Adipocyte (in vitro differentiated cells): Measurements from ENCODE around the gene PITX2.

ENCODE experiments used
- DNase-seq: peaks from one replicate; pipeline ENCODE4 v3.0.0-alpha.2; 2015; ENCODE audit warnings: low read depth
- H3K27me3 ChIP-seq: replicated peaks from 2 replicates; pipeline ENCODE4 v1.7.0; 2013; ENCODE audit warnings: mild to moderate bottlenecking, low read length, moderate library complexity; ENCODE audit not compliant: control insufficient read depth, insufficient read depth
- H3K36me3 ChIP-seq: 2 replicates; pipeline ENCODE4 v1.7.0; 2013; ENCODE audit warnings: low read length, mild to moderate bottlenecking, moderate library complexity; ENCODE audit not compliant: control insufficient read depth, insufficient read depth, severe bottlenecking
- H3K4me1 ChIP-seq: 2 replicates; pipeline ENCODE4 v1.7.0; 2013; ENCODE audit warnings: mild to moderate bottlenecking, low read length, moderate library complexity; ENCODE audit not compliant: control insufficient read depth, insufficient read depth
- H3K4me3 ChIP-seq: 2 replicates; pipeline ENCODE4 v1.7.0; 2013; ENCODE audit warnings: mild to moderate bottlenecking, low read length, moderate library complexity
- H3K9ac ChIP-seq: 2 replicates; pipeline ENCODE4 v1.7.0; 2013; ENCODE audit warnings: mild to moderate bottlenecking, low read length, moderate library complexity
- H3K9me3 ChIP-seq: 2 replicates; pipeline ENCODE4 v1.7.0; 2013; ENCODE audit warnings: mild to moderate bottlenecking, low read length, moderate library complexity; ENCODE audit not compliant: control insufficient read depth

Gene PITX2

GRCh38 chr4:110622841-110623717, at the start of gene PITX2:
Gene PITX2, minus strand, starts transcription at chr4:110623077. Its CDS starts 617 bp downstream, at chr4:110622460.
- Histone ChIP-seq H3K27me3 (peaks cover 11% of the 10 kb centered on the region), H3K9me3 (no peaks in the 10 kb centered on the region)

GRCh38 chr4:110671679-110672078, 48.8 kb upstream of the PITX2 start:
- Histone ChIP-seq H3K4me3 (no peak overlapping the region), H3K9ac (no peak overlapping the region), H3K9me3 (no peaks in the 10 kb centered on the region), H3K4me1 (peaks cover 29% of the 10 kb centered on the region), H3K27me3 (no peaks in the 10 kb centered on the region), H3K36me3 (no peaks in the 10 kb centered on the region)
- no peak for DNase-seq

More at GRCh38 chr4:110622841-110623717, at the start of gene PITX2:
- peak; percentile 64 for DNase-seq
- Histone ChIP-seq H3K4me1 (peaks cover 4% of the 10 kb centered on the region), H3K4me3 (peak within 1 kb of the TSS; percentile 92), H3K36me3 (peaks cover 2% of the 10 kb centered on the region), H3K9ac (peak within 1 kb of the TSS; percentile 83)

GRCh38 chr4:110669663-110670062, 46.8 kb upstream of the PITX2 start:
- H3K4me1 ChIP-seq: peaks cover 13% of the 10 kb centered on the region
- H3K4me3 ChIP-seq: no peak overlapping the region
- H3K9ac ChIP-seq: no peak overlapping the region
- H3K36me3 ChIP-seq: no peaks in the 10 kb centered on the region
- H3K27me3 ChIP-seq: no peaks in the 10 kb centered on the region
- no peak for DNase-seq
- no peaks in the 10 kb centered on the region for H3K9me3 ChIP-seq

GRCh38 chr4:110668463-110669235, 45.8 kb upstream of the PITX2 start:
- no peaks in the 10 kb centered on the region for H3K36me3 ChIP-seq
- H3K9ac ChIP-seq: no peak overlapping the region
- no peaks in the 10 kb centered on the region for H3K27me3 ChIP-seq
- H3K4me1 ChIP-seq: peaks cover 18% of the 10 kb centered on the region
- no peaks in the 10 kb centered on the region for H3K9me3 ChIP-seq
- DNase-seq: no peak
- no peak overlapping the region for H3K4me3 ChIP-seq

GRCh38 chr4:110667670-110668069, 44.8 kb upstream of the PITX2 start:
- H3K36me3 ChIP-seq: no peaks in the 10 kb centered on the region
- no peak overlapping the region for H3K4me3 ChIP-seq
- H3K27me3 ChIP-seq: no peaks in the 10 kb centered on the region
- H3K4me1 ChIP-seq: peaks cover 28% of the 10 kb centered on the region
- H3K9ac ChIP-seq: no peak overlapping the region
- no peaks in the 10 kb centered on the region for H3K9me3 ChIP-seq
- DNase-seq: no peak

GRCh38 chr4:110666030-110666429, 43.2 kb upstream of the PITX2 start:
- H3K27me3 ChIP-seq: no peaks in the 10 kb centered on the region
- no peaks in the 10 kb centered on the region for H3K9me3 ChIP-seq
- peaks cover 29% of the 10 kb centered on the region for H3K4me1 ChIP-seq
- no peaks in the 10 kb centered on the region for H3K36me3 ChIP-seq
- H3K9ac ChIP-seq: no peak overlapping the region
- H3K4me3 ChIP-seq: no peak overlapping the region
- DNase-seq: no peak

GRCh38 chr4:110663738-110664444, 41.0 kb upstream of the PITX2 start:
- Histone ChIP-seq H3K9ac (no peak overlapping the region), H3K4me3 (no peak overlapping the region), H3K9me3 (peaks cover 3% of the 10 kb centered on the region), H3K27me3 (no peaks in the 10 kb centered on the region), H3K36me3 (no peaks in the 10 kb centered on the region), H3K4me1 (peaks cover 29% of the 10 kb centered on the region)
- DNase-seq: peak; percentile 19

- Histone ChIP-seq H3K4me1 (peaks cover 23% of the 10 kb centered on the region), H3K27me3 (no peaks in the 10 kb centered on the region), H3K4me3 (no peak overlapping the region), H3K9ac (no peak overlapping the region), H3K9me3 (peaks cover 8% of the 10 kb centered on the region), H3K36me3 (no peaks in the 10 kb centered on the region)
- DNase-seq: no peak
Measured at GRCh38 chr4:110663206-110663605, 40.3 kb upstream of the PITX2 start.

GRCh38 chr4:110660755-110661154, 37.9 kb upstream of the PITX2 start:
- Histone ChIP-seq H3K36me3 (no peaks in the 10 kb centered on the region), H3K9me3 (peaks cover 8% of the 10 kb centered on the region), H3K4me1 (peaks cover 16% of the 10 kb centered on the region), H3K4me3 (no peak overlapping the region), H3K27me3 (no peaks in the 10 kb centered on the region), H3K9ac (no peak overlapping the region)
- no peak for DNase-seq

- no peak for DNase-seq
- Histone ChIP-seq H3K27me3 (no peaks in the 10 kb centered on the region), H3K4me3 (no peak overlapping the region), H3K9me3 (peaks cover 8% of the 10 kb centered on the region), H3K36me3 (no peaks in the 10 kb centered on the region), H3K4me1 (peaks cover 6% of the 10 kb centered on the region), H3K9ac (no peak overlapping the region)
Measured at GRCh38 chr4:110654254-110654635, 31.4 kb upstream of the PITX2 start.
